GDM1 (cell line): Measurements from ENCODE around the gene MVD.

Source experiments
- DNase-seq: peaks from one replicate; lab custom pipeline; 2025; lab: John Stamatoyannopoulos, UW

The MVD gene

GRCh38 chr16:88697116-88697830, 34.4 kb upstream of the MVD start:
- no peak for DNase-seq

GRCh38 chr16:88696441-88696840, 33.5 kb upstream of the MVD start:
- DNase-seq = no peak

DNA sequence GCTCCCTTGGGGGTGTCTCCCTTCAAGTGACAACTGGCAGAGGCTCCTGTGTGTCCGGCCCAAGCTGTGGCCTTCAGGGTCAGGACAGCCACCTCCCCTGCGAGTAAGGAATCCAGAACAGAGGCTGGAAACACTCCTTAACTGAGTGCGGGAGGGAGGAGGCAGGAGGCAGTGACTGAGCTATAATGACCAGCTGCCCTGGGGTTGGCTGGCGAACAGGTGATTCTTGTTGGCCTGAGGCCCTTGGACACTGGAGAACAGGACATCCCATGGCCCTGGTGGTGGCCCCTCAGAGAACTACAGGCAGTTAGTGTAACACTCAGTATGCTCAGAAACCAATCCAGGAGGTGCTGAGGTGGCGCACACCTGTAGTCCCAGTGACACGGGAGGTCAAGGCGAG, 32.9 kb upstream of the MVD start:
- DNase-seq = no peak

GRCh38 chr16:88695218-88695617, 32.3 kb upstream of the MVD start:
- no peak for DNase-seq

DNA sequence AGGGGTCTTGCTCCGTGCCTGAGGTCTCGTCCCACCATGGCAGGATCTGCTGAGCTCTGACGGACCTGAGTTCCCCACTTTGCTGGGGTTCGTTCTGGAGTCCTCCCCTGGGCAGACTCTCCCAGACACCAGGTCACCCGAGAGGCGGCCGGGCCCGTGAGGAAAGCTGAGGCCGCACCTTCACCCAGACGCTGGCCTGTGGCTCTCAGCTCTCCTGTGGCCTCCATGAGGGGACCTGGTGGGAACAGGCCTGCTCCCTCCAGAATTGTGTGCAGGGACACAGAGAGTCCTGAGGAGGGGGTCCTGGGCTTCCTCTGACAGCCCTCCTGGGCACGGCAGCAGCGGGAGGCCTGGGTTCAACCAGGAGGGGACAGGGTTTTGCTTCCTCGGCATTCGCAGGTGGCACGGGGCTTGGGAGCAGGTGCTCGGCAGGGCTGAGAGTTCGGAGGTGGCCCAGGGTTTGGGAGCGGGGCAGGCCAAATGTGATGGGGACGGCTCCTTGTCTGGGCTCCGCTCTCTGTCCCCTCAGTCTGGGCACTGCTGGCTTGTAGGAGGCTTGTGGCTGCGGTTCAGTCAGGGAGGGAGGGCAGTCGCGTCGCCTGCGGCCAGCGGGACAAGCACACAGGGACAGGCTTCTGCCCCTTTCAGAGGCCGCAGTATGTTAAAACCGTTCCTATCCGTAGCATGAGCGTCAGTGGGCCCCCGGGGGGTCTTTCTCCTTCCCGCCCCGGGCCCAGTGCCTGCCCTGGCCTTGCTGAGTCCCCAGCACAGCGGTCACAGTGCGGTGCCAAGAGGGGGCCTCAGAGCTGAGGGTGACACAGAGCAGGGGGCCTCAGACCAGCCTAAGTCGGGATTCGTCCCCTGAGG, 31.6 kb upstream of the MVD start:
- DNase-seq = no peak

DNA sequence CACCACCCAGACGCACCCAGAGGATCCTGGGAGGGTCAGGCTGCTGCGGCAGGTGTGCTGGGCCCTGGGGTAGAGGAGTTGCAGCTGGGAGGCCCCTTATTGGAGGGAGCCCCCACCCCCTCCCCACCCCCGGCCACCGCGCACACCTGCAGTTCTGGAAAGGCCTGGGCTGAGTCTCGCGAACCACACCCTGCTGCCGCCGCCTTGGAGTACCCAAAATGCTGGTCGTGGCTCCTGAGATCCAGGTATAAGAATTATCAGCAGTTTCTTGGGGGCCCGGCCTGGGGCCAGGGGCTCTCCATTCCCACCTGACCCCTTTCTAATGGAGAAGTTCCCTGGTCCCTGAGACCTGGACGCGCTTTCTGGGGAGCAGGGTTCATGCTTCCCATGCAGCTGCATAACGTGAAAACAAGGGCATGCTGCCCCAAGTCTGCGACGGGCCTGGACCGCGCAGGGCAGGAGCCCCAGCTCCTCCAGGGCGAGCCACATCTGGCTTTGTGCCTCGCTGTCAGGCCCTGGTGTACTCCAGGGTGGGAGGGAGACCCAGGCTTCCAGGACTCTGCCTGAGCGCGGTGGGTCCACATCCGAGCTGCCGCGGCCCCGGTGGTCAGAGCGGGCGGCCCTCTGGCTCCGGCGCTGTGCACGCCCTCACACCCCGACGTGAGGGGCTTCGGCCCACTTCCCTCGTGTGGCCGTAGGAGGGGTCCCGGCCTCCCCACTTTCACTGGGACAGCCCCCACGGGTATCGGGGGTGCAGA, 30.7 kb upstream of the MVD start:
- no peak for DNase-seq

- DNase-seq = no peak
These were observed 30.0 kb upstream of the MVD start for GRCh38 chr16:88692861-88693260.

GRCh38 chr16:88691924-88692560, 29.2 kb upstream of the MVD start:
- peak; percentile 87 for DNase-seq

DNA sequence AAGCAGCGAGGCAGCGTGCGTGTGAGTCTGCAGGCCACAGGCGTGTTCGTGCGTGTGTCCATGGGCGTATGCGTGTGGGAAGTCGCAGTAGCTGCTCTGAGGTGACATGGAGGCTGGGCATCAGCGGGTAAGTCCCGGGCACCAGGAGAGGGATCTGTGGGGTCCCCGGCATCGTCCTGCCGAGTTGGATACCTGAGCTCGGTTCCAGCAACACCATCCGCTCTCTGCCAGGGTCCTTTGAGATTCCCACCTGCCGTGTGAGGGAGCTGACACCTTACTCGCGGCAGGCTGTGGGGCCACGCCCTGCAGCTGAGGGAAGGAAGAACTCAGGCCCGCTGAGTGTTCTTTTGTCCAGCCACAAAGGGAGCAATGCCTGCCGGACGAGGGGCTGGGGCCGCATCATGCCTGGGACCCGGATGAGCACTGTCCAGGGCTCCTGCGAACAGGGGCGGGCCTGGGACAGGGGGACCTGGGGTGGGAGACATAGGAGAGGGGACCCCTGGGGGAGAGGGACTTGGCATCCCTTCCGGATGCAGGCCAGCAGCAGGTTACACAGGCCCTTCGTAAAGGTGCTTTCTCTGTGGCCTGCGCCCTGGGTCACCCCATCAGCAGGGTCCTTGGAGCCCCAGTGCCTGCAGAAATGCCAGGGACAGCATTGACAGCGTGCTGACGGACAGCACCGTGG, 28.4 kb upstream of the MVD start:
- DNase-seq = no peak

- DNase-seq = no peak
These were observed 27.6 kb upstream of the MVD start for GRCh38 chr16:88690341-88691128.

DNA sequence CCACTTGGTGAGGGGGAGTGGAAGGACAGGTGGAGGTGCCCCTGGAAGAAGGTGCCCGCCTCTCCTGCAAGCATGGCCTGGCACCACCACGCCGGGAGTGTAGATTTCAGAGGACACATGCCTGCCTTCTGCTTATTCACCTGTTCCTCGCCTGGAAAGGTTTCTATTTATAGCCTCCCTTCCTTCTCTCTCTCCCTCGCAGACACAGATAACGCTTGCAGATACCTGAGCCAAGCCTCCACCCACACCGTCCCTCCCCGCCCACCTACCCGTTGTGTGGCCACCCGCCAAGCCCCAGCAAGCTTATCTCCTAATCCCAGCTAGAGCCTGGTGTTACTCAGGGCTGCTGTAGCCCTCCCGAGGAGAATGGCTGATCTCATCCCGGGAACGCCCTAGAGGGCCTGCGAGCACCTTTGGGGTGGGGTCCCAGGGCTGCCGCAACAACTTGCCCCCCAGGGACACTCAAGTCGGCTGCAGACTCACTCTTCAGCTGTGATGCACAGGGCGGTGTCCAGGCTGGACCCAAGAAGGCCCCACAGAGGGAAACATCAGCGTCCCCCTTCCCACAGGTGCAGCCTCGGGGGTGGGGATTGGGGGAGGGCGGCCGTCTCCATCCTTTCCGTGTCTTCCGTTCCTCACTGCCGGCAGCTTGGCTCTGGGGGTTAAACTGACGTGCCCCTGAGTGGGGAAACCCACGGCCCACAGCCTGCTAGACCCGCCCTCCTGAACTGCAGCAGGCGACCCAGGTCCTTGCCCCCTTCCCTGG, 25.3 kb upstream of the MVD start:
- no peak for DNase-seq

DNA sequence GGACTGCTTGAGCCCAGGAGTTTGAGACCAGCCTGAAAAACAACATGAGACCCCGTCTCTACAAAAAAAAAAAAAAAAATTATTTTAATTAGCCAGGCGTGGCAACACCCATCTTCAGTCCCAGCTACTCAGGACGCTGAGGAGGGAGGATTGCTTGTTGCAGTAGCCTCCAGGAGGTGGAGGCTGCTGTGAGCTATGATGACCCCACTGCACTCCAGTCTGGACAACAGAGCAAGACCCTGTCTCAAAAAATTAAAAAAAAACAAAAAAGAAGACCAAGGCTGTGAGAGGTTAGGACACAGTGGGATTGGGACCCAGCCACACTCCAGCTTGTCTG, 24.8 kb upstream of the MVD start:
- no peak for DNase-seq

- no peak for DNase-seq
These were observed 24.3 kb upstream of the MVD start for GRCh38 chr16:88687254-88687576.

GRCh38 chr16:88686439-88687253, 23.8 kb upstream of the MVD start, which contains the start of gene SNAI3:
Gene SNAI3, minus strand, starts transcription at chr16:88686507. Its CDS starts 101 bp downstream, at chr16:88686406.
- peak; percentile 79 for DNase-seq

DNA sequence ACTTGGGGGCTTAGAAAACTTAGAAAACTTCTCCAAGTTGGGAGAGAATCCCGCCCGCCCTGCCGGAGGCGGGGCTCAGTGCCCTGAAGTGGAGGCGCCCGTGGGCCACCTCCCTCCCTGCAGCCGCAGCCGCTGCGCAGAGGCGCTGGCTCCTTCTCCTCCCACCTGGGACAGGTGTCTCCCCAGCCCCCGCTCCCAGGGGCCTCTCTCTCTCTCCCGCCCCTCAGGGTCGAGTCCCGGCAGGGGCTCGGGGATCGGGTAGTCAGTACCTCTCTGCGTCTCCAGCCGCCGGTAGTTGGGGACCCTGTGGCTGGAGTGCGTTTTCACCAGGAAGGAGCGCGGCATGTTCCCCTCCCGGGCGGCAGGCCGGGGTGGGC, 23.2 kb upstream of the MVD start:
- DNase-seq = no peak

DNA sequence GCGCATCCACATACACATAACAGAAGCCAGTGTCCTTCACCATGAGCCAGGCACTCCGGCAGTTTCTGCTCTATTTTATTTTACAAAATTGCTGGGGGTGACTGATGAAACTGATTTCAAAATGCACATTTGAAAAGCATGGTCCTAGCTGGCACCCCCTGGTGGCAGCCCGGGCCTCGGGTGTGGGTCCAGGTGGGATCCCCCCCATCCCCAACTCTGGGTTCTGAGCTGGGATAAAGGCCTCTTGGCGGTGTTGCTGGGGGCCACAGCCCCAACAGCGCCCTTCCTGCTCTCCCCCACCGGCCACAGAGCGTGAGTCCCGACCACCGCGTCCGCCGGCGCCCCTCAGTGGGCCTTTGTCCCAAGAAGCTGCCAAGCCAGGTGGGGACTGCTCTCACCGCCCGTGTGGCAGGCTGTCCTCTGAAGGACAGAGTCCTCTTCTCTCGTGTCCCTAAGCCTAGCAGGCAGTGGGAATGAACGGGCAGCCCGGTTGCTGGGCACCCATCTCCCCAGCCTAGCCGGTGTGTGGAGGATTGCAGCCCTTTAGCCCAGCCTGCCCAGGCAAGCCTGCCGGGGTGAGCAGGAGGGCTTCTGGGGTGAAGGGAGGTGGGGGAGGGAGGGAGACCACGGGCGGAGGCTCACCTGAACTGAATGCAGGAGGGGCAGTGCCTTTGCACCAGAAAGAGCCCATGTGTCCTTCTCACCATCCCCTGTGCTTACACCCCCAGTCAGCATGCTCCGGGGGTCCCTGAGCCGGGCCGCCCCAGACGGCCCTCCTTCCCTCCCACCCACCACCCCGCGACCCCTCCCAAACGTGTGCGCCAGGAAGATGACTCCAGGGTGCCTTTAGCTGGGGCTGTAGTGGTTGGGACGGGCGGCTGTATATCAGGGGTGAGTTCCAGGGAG, 22.5 kb upstream of the MVD start:
- peak; percentile 16 for DNase-seq

DNA sequence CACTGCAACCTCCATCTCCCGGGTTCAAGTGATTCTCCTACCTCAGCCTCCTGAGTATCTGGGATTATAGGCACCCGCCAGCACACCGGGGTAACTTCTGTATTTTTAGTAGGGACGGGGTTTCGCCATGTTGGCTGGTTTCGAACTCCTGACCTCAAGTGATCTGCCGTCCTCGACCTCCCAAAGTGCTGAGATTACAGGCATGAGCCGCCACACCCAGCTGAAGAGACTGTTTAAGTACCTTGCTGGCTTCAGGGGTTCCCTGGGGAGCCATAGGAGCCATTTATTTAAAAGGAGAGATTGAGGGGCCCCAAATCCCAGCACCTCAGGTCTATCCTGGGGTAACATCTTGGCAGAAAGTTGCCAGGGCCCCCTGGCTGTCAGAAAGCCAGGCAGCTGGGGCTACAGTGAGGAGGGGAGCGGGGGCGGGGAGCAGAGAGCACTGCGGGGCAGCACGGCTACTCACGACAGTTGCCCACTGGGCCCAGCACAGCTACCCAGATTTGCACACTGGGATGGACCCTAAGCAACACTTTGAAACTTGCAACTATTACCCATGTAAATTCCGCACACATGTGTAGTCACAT, 21.8 kb upstream of the MVD start:
- no peak for DNase-seq
